OCI-LY7 (cell line): ENCODE measurements around the gene RNF130. TPM values are rescaled to one million over a fixed set of nuclear protein-coding genes. Genes with fewer than 3 reads are reported as not detected.
"Not testable (repeated sequence)": the region's sequence is repeated elsewhere in the genome, so short reads cannot be mapped to it uniquely, and the experiment has no call there.

Source experiments
- BruUV-seq: library from RNA; stranded (reverse); fragments of 400-500 nt; replicated peaks from 2 replicates; lab custom pipeline; 2021; lab: Mats Ljungman, UMichigan
- CTCF ChIA-PET: fragments of 300-600 bp; sonication (Branson Sonifier 250); formaldehyde crosslinking; loops from one replicate; lab custom pipeline; 2022; ENCODE audit warnings: antibody characterized with exemption; ENCODE audit not compliant: unreplicated experiment; lab: Charles Lee
- POLR2A ChIA-PET: fragments of 300-600 bp; sonication (Branson Sonifier 250); formaldehyde crosslinking; loops from one replicate; lab custom pipeline; 2022; ENCODE audit warnings: antibody characterized with exemption; lab: Charles Lee
- DNase-seq: peaks from one replicate; pipeline ENCODE4 v3.0.0-alpha.2; 2015; ENCODE audit warnings: low spot score
- H2AFZ ChIP-seq: fragments of 200-600 bp; sonication (generic), shearing (Covaris generic); 2 replicates; pipeline ENCODE4 v1.6.1; 2014; ENCODE audit warnings: mild to moderate bottlenecking, antibody characterized with exemption, low read length, moderate library complexity
- H3K27ac ChIP-seq: fragments of 200-600 bp; sonication (generic); 2 replicates; pipeline ENCODE4 v1.5.1; 2014; ENCODE audit warnings: mixed run types, low read depth, mild to moderate bottlenecking, moderate library complexity, low read length, inconsistent platforms; ENCODE audit not compliant: poor library complexity, severe bottlenecking
- H3K36me3 ChIP-seq: fragments of 200-600 bp; sonication (generic); 2 replicates; pipeline ENCODE4 v1.6.1; 2014; ENCODE audit warnings: mild to moderate bottlenecking, antibody characterized with exemption, low read length, moderate library complexity, mixed read lengths; ENCODE audit not compliant: insufficient read depth
- H3K4me1 ChIP-seq: fragments of 200-600 bp; sonication (generic); 2 replicates; pipeline ENCODE4 v1.5.1; 2014; ENCODE audit warnings: mild to moderate bottlenecking, low read length; ENCODE audit not compliant: insufficient read depth, poor library complexity, severe bottlenecking
- H3K4me2 ChIP-seq: fragments of 200-600 bp; sonication (generic); 2 replicates; pipeline ENCODE4 v1.6.1; 2014; ENCODE audit warnings: mild to moderate bottlenecking, low read length
- H3K4me3 ChIP-seq: fragments of 200-600 bp; sonication (generic); 2 replicates; pipeline ENCODE4 v1.5.1; 2014; ENCODE audit warnings: mild to moderate bottlenecking, low read depth, low read length; ENCODE audit not compliant: poor library complexity, severe bottlenecking
- H3K79me2 ChIP-seq: fragments of 200-600 bp; sonication (generic); 2 replicates; pipeline ENCODE4 v1.6.1; 2016; ENCODE audit warnings: low read depth, mild to moderate bottlenecking, low read length, moderate library complexity, mixed read lengths; ENCODE audit not compliant: insufficient read depth
- H3K9me2 ChIP-seq: fragments of 200-600 bp; sonication (generic); 2 replicates; pipeline ENCODE4 v1.6.1; 2016; ENCODE audit warnings: mild to moderate bottlenecking, low read length, mixed read lengths; ENCODE audit not compliant: insufficient read depth
- H3K9me3 ChIP-seq: fragments of 200-600 bp; sonication (generic); 2 replicates; pipeline ENCODE4 v1.6.1; 2014; ENCODE audit warnings: mild to moderate bottlenecking, mixed run types, low read length, mixed read lengths
- H4K20me1 ChIP-seq: fragments of 200-600 bp; sonication (generic); 2 replicates; pipeline ENCODE4 v1.6.1; 2014; ENCODE audit warnings: mild to moderate bottlenecking, antibody characterized with exemption, low read length, moderate library complexity, mixed read lengths; ENCODE audit not compliant: insufficient read depth
- CTCF ChIP-seq: fragments of 200-600 bp; sonication (generic); conservative IDR thresholded peaks from 2 replicates; pipeline ENCODE4 v1.5.1; 2014; ENCODE audit warnings: mild to moderate bottlenecking, antibody characterized with exemption, low read length, moderate library complexity, mixed read lengths
- EZH2phosphoT487 ChIP-seq: fragments of 200-600 bp; sonication (generic); IDR thresholded peaks from 2 replicates; pipeline ENCODE4 v1.6.1; 2018; ENCODE audit warnings: low read depth, borderline replicate concordance, mild to moderate bottlenecking, mixed run types, antibody characterized with exemption, low read length, moderate library complexity, mixed read lengths
- intact Hi-C: fragments of 100-400 bp; cut with micrococcal nuclease; formaldehyde crosslinking; loops from one replicate; pipeline ENCODE4 v1.10.0; 2022; ENCODE audit not compliant: unreplicated experiment
- total RNA-seq, 2 experiments: library from RNA; depleted of rRNA in 1 of 2; stranded (reverse); fragments of >200 nt in 1 of 2; shearing (Covaris generic) in 1 of 2; gene quantifications; 2 replicates each; pipeline ENCODE4 v1.2.3, GENCODE V29; 2014 to 2022

Gene RNF130
- total RNA-seq, 2 experiments from 2014 or later, result 0.16 TPM; not detected in 1

DNA sequence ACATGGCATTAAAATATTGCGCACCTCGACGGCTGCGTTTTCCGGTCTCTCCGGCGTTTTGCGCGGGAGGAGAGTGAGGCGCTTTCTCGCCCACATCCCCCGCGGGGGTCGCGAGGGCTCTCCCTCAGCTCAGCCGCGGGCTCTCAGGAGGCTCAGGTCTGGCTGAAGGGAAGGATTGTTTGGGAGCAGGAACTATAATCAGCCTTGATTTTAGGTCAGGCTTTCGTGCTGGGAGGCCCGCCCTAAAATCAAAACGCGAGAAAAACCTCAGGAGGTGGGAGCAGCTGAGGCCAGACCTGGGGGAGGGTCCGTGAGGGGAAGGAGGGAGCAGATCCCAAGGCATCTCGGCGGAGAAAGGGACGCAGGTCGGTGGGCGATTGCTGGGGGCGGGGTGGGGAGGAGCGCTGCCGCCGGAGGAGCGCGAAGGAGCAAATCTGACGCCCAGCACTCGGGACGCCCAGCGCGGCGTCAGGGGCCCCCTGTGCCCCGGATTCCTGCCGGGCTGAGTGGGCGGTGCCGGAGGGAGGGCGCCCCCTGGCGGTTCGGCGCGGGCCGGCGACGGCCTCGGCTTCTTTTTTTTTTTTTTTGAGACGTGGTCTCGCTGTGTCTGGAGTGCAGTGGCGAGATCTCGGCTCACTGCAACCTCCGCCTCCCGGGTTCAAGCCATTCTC lies 18.7 kb upstream of the RNF130 start:
- H3K27ac ChIP-seq, result no peak overlapping the region
- H4K20me1 ChIP-seq, result no peaks in the 10 kb centered on the region
- H3K4me1 ChIP-seq, result peaks cover 4% of the 10 kb centered on the region
- no peaks in the 10 kb centered on the region for H3K9me2 ChIP-seq
- peak overlapping the region; percentile 25 for H3K4me3 ChIP-seq
- intact Hi-C loops, result no loop called here
- H3K9me3 ChIP-seq, result no peaks in the 10 kb centered on the region
- no TSS peak for BruUV-seq
- H3K79me2 ChIP-seq, result no peaks in the 10 kb centered on the region
- TF ChIP-seq CTCF (peak; percentile 76), EZH2phosphoT487 (no peak)
- CTCF ChIA-PET, result interaction anchor here (0.6 to 0.7 kb wide), 2 partner anchors 370 to 677 kb away, joined by 4 read pairs; no protein-coding TSS in a partner anchor
- H2AFZ ChIP-seq, result no peak overlapping the region
- peak overlapping the region; percentile 24; the same call in 1 of the 2 replicates for H3K4me2 ChIP-seq
- peak; percentile 55 for DNase-seq
- H3K36me3 ChIP-seq, result no peaks in the 10 kb centered on the region
- POLR2A ChIA-PET, result no interaction called here

DNA sequence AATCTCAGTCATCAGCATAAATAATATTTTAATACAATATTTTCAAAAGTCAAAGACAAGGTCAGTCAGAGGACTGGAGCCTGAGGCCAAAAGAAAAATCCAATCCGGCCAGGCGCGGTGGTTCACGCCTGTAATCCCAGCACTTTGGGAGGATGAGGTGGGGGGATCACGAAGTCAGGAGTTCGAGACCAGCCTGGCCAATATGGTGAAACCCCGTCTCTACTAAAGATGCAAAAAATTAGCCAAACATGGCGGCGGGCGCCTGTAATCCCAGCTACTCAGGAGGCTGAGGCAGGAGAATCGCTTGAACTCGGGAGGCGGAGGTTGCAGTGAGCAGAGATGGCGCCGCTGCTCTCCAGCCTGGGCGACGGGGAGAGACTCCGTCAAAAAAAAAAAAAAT lies 18.1 kb upstream of the RNF130 start:
- H3K4me3 ChIP-seq, H3K9me3 ChIP-seq, H3K36me3 ChIP-seq, H3K27ac ChIP-seq, H4K20me1 ChIP-seq, BruUV-seq, intact Hi-C loops, POLR2A ChIA-PET, H3K79me2 ChIP-seq, H2AFZ ChIP-seq, DNase-seq, H3K4me2 ChIP-seq, H3K4me1 ChIP-seq, H3K9me2 ChIP-seq: not testable (repeated sequence)
- CTCF ChIA-PET, result interaction anchor here (0.6 kb wide), 1 partner anchor 677 kb away, joined by 4 read pairs; no protein-coding TSS in a partner anchor

GRCh38 chr5:180088561-180088960 lies 17.0 kb upstream of the RNF130 start:
- H3K9me3 ChIP-seq, result no peaks in the 10 kb centered on the region
- POLR2A ChIA-PET, result interaction anchor here (0.6 kb wide), 1 partner anchor 402 kb away, joined by 4 read pairs; no protein-coding TSS in a partner anchor
- CTCF ChIA-PET, result no interaction called here
- H3K4me2 ChIP-seq, result no peak overlapping the region
- peaks cover 4% of the 10 kb centered on the region for H3K4me1 ChIP-seq
- DNase-seq, result no peak
- no peaks in the 10 kb centered on the region for H3K79me2 ChIP-seq
- H3K27ac ChIP-seq, result no peak overlapping the region
- TF ChIP-seq CTCF, result no peak
- no peak for TF ChIP-seq EZH2phosphoT487
- no peaks in the 10 kb centered on the region for H3K36me3 ChIP-seq
- no peaks in the 10 kb centered on the region for H3K9me2 ChIP-seq
- no peak overlapping the region for H3K4me3 ChIP-seq
- no TSS peak for BruUV-seq
- no peak overlapping the region for H2AFZ ChIP-seq
- intact Hi-C loops, result no loop called here
- H4K20me1 ChIP-seq, result no peaks in the 10 kb centered on the region
